PFSK-1 (cell line): ENCODE results near the gene POU3F1.

Experiments used
- FOXP2 ChIP-seq: optimal IDR thresholded peaks from 2 replicates; pipeline ENCODE3; 2011; ENCODE audit warnings: borderline replicate concordance, control low read depth, inconsistent platforms; ENCODE audit not compliant: insufficient read depth; ENCODE audit errors: extremely low read length, extremely low read depth
- POLR2AphosphoS5 ChIP-seq: IDR thresholded peaks from 2 replicates; pipeline ENCODE4 v1.6.1; 2012; ENCODE audit warnings: low read depth, mild to moderate bottlenecking, control low read depth, low read length, moderate library complexity
- SIN3A ChIP-seq: IDR thresholded peaks from 2 replicates; pipeline ENCODE4 v1.6.1; 2012; ENCODE audit warnings: mild to moderate bottlenecking, low read length, moderate library complexity, borderline replicate concordance; ENCODE audit not compliant: insufficient read depth
- TAF1 ChIP-seq: IDR thresholded peaks from 2 replicates; pipeline ENCODE4 v1.6.1; 2012; ENCODE audit warnings: low read length, control low read depth, borderline replicate concordance; ENCODE audit not compliant: insufficient read depth
- TF ChIP-seq, protein P1 (sequence below), 2 experiments: IDR thresholded peaks; 2 replicates each; pipeline versions ENCODE4 v1.6.1 to v1.8.0; 2011 to 2012; ENCODE audit warnings: low read depth in 2 of 2, low read length in 2 of 2, control low read depth in 1 of 2, inconsistent platforms in 1 of 2, mild to moderate bottlenecking in 1 of 2, moderate library complexity in 1 of 2; ENCODE audit not compliant: insufficient read depth in 1 of 2

Gene POU3F1

DNA sequence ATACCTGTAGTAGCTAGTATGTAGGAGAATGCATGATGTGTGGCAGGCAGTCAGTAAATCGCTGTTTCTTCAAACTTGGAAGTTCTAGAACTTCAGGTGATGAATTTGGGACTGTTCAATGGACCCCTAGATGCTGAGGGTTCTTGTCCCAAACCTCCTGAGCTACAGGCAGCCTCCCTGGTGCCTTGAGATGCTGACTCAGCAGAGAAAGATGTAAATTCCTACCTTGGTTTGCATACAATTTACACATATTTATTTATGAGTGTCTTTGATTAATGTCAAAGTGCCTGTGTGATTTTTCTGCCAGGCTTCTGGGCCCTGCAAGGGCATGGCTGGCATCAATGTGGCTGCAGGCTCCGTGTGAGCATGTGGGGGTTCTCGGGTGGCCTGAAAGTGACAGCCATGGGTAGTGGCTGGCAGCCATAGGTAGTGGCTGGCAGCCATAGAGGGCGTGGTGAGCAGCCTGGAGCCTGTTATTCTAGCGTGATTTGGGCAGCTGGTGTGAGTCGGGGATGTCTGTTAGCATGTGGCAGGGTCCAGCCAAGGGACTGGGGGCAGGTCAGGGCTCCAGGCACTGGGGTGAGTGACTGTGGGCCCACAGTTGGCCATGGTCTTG lies 13.2 kb upstream of the POU3F1 start:
- no peak for TF ChIP-seq SIN3A
- no peak for TF ChIP-seq POLR2AphosphoS5
- TF ChIP-seq FOXP2 = no peak
- no peak for TF ChIP-seq TAF1
- TF ChIP-seq, protein P1, sequence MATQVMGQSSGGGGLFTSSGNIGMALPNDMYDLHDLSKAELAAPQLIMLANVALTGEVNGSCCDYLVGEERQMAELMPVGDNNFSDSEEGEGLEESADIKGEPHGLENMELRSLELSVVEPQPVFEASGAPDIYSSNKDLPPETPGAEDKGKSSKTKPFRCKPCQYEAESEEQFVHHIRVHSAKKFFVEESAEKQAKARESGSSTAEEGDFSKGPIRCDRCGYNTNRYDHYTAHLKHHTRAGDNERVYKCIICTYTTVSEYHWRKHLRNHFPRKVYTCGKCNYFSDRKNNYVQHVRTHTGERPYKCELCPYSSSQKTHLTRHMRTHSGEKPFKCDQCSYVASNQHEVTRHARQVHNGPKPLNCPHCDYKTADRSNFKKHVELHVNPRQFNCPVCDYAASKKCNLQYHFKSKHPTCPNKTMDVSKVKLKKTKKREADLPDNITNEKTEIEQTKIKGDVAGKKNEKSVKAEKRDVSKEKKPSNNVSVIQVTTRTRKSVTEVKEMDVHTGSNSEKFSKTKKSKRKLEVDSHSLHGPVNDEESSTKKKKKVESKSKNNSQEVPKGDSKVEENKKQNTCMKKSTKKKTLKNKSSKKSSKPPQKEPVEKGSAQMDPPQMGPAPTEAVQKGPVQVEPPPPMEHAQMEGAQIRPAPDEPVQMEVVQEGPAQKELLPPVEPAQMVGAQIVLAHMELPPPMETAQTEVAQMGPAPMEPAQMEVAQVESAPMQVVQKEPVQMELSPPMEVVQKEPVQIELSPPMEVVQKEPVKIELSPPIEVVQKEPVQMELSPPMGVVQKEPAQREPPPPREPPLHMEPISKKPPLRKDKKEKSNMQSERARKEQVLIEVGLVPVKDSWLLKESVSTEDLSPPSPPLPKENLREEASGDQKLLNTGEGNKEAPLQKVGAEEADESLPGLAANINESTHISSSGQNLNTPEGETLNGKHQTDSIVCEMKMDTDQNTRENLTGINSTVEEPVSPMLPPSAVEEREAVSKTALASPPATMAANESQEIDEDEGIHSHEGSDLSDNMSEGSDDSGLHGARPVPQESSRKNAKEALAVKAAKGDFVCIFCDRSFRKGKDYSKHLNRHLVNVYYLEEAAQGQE (IDR thresholded peaks at IDR 0.05; ENCODE audit: insufficient read depth in 1 of 2, low read depth in 2 of 2, low read length in 2 of 2) = no peak

DNA sequence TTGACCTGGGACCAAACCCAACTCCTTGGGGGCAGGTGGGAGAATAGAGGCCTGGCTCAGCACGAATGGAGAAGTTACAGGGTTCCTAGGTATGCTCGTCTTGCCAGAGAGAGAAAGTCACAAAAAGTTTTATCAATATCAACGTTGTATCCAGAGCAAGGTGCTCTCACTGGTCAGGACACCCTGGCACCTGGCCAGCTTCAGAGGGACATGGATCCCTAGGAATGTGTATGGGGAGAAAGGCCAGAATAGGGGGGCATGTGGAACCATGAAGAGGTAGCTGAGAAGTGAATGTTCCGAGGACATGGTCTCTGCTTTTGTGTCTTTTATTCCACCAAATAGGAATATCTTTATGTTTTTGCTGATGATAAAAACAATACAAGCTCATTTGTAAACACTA lies 9.4 kb upstream of the POU3F1 start:
- TF ChIP-seq FOXP2 (no peak), POLR2AphosphoS5 (no peak), SIN3A (no peak), TAF1 (no peak)
- TF ChIP-seq, protein P1 (IDR thresholded peaks at IDR 0.05; ENCODE audit: insufficient read depth in 1 of 2, low read depth in 2 of 2, low read length in 2 of 2) = no peak

DNA sequence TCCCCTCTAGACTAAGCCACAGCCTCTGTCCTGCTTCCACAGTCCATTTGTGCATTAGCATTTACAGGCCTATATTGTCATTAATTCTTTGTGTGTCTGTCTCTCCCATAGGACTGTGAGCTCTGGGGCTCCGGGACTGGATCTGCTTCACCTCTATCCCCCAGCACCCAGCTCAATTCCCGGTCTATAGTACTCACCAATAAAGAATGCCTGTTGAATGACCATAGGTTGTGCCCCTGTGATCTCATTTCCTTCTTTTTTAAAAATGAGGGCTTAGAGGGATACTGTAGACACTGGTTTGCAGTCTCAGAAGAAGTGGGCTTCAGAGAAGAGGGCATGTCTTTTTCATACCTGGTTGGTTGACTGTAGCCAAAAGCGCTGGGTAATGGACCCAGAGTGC lies 8.8 kb upstream of the POU3F1 start:
- TF ChIP-seq, protein P1 (IDR thresholded peaks at IDR 0.05; ENCODE audit: insufficient read depth in 1 of 2, low read depth in 2 of 2, low read length in 2 of 2) = no peak
- TF ChIP-seq TAF1 = no peak
- TF ChIP-seq POLR2AphosphoS5 = no peak
- TF ChIP-seq FOXP2 = no peak
- TF ChIP-seq SIN3A = no peak

DNA sequence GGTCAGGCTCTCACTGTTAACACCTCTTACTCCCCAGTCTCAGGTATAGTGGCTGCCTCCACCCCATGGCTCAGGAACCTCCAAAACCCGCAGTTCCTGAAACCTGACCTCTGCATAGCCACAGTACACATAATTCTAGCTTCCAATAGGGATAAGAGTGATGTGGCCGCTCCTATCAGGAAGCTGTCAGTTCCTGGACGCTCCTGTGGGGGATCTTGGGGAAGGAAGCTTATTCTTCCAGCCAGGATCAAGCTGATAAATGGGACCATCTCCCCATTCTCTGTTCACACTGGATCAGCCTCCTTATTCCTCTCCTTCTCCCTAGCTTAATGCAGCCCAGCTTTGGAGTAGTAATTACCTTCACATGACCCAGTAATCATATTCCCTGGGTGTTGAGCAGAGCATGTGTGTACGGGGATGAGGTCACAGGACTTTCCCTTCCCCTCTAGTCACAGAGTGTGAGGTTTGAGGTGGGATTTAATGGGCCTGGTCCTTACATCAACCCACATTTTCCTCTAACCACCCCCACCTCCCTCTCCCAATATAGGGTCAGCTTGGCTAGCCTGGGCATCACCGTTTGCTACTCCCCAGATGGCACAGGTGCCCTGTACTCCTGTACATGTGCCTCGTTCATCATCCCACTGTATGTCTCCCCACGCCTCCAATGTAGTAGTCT lies 7.0 kb upstream of the POU3F1 start:
- TF ChIP-seq POLR2AphosphoS5 = no peak
- TF ChIP-seq, protein P1 (IDR thresholded peaks at IDR 0.05; ENCODE audit: insufficient read depth in 1 of 2, low read depth in 2 of 2, low read length in 2 of 2) = no peak
- no peak for TF ChIP-seq FOXP2
- TF ChIP-seq SIN3A = no peak
- TF ChIP-seq TAF1 = no peak
